Hematopoietic multipotent progenitor cell treated with erythropoietin and hydrocortisone succinate and interleukin-3 and kit ligand, for 15 days (in vitro differentiated cells): ENCODE data around the gene COPB1.
"Not testable (repeated sequence)": the region's sequence is repeated elsewhere in the genome, so short reads cannot be mapped to it uniquely, and the experiment has no call there.

Experiments
- DNase-seq: peaks from one replicate; pipeline ENCODE4 v3.0.0-alpha.2; 2015; ENCODE audit warnings: low spot score

COPB1 gene, protein sequence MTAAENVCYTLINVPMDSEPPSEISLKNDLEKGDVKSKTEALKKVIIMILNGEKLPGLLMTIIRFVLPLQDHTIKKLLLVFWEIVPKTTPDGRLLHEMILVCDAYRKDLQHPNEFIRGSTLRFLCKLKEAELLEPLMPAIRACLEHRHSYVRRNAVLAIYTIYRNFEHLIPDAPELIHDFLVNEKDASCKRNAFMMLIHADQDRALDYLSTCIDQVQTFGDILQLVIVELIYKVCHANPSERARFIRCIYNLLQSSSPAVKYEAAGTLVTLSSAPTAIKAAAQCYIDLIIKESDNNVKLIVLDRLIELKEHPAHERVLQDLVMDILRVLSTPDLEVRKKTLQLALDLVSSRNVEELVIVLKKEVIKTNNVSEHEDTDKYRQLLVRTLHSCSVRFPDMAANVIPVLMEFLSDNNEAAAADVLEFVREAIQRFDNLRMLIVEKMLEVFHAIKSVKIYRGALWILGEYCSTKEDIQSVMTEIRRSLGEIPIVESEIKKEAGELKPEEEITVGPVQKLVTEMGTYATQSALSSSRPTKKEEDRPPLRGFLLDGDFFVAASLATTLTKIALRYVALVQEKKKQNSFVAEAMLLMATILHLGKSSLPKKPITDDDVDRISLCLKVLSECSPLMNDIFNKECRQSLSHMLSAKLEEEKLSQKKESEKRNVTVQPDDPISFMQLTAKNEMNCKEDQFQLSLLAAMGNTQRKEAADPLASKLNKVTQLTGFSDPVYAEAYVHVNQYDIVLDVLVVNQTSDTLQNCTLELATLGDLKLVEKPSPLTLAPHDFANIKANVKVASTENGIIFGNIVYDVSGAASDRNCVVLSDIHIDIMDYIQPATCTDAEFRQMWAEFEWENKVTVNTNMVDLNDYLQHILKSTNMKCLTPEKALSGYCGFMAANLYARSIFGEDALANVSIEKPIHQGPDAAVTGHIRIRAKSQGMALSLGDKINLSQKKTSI

DNA sequence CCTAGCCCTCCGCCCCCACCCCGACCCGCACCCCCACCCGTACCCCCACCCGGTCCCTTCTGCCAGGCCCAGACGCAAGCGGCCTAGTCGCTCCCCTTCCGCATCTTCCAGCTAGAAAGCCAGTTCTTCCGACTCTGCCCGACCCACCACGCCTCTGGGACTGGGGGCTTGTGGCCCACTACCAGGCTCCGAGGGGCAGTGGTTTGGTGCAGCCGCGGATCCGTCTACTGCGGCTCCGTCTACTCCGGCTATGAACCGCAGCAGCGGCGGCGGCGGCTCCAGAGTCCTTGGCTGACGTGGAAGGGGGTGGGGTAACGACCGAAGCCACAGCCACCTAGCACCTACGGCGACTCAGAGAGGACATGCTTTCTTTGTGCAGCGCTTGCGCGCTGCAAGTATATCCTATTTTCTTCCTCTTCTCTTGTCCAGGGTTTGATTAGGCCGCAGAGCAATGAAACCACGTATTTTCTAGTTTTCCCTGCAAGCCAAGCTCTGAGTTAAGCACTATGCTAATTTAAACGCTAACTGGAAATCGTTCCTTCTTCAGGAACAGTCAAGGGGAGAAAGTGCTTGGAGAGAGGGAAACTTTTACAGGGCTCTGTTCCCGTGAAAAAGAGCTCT, at the start of gene COPB1:
COPB1 (minus strand) TSS at position 252 of the 621 bp plus-strand sequence. CDS start 883 bp downstream, outside the sequence.
- peak; percentile 90 for DNase-seq

DNA sequence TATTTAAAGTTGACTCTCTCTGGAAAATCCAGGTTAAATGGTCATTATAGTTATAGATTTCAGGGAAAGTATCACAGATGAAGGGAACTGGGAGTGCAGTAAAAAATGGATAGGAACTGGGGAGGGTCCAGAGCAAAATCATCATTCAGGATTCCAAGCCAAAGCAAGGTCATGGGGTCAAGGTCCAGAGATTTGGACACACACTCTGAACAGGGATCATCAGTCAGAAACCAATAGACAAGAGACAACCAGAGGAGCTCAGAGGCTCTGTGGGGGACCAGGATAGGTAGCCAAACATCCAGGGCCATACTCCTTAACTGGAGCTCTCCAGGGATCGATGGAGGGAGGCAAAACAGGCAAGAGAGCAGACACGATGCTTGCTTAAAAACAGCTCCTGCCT, 47.8 kb upstream of the COPB1 start:
- no peak for DNase-seq

DNA sequence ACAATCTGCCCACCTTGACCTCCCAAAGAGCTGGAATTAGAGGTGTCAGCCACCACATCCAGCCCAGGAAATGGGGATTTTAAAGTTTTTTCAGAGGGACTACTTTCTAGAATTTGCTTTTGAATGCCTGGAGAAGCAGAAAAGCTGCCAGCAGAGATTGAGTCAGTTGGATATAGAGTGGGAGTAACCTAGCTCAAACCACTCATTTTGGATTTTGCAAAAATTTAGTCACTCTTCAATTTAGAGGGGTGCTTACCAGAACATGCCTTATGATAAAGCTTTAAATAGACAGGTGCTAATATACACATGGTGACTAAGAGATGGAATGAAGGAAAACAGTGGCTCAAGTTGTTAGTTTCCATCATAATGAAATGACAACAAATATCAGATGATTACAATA, 47.1 kb upstream of the COPB1 start:
- DNase-seq = no peak

DNA sequence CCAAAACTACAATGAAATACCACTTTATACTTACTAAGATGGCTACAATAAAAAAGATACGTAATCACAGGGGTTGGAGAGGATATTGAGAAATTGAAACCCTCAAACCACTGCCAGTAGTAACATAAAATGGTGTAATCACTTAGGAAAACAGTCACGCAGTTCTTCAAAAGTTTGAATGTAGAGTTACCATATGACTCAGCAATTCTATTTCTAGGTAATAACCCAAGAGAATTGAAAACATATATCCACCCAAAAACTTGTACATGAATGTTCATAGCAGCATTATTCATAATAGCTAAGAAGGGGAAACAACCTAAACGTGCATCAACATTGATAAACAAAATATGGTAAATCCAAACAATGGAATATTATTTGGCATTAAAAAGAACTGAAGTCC, 45.0 kb upstream of the COPB1 start:
- peak; percentile 9 for DNase-seq

DNA sequence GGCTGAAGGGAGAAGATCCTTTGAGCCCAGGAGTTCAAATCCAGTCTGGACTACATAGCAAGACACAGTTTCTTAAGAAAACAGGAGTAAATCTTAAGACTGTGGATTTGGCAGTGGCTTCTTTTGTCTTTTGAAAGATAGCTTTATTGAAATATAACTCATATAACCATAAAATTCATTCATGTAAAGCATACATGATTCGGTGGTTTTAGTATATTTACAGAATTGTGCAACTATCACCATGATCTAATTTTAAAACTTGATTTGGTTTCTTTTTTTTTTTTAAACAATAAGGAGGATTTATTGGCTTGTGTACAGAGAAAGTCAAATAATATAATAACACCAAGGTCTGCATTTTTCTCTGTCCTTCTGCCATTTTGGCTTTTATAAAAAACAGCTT, 43.6 kb upstream of the COPB1 start:
- no peak for DNase-seq

DNA sequence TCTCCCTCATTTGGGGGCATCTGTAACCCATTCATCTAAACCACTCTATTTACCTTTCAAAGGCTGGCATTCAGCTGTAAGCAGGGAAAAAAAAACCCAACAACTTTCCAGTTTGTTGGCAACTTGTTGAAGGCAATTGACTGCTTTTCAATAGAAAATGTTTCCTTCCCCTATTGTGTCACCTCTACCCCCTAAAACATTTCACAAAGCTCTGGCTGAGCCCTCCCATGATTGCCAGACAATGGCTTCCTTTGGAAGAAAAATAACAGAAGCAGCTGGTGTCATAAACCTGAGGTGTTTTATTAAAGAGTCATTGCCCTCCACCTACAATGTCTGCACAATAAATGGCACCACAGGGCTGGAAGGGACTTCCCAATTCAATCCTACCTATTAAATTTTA, 42.7 kb upstream of the COPB1 start:
- DNase-seq = no peak

DNA sequence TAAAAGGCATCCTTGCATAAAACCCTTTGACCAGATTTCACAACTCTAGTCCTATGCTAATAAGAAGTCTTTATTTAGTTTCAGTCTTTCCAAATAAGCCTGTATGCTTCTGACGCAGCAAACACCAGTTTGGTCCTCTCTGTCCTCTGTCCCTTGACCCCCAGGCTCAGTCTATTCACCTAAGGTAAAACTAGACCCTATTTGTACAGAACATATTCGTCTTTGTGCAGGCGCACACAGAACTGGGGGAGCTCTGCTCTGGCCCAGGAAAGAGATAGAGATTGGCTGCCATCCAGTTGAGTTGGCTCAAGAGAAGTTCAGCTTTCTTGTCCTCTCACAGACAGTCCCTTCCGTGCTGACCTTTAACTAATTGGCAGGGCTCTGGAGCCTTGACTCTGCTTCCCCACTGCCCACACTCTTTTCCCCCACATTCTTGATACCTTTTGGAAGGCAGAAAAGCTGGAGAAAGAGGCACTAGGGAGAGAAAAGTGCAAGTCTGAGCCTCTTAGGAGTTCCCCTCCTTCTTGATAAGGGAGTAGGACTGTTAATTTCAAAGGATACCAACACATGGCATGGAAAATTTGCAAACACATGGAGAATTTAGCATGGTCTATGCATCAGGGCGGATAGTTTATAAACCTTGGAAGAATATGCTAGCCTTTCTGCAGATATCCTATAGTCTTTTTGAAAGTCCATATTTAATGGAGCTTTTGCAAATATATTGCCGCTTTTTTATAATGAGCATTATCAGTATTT, 41.8 kb upstream of the COPB1 start:
- no peak for DNase-seq

DNA sequence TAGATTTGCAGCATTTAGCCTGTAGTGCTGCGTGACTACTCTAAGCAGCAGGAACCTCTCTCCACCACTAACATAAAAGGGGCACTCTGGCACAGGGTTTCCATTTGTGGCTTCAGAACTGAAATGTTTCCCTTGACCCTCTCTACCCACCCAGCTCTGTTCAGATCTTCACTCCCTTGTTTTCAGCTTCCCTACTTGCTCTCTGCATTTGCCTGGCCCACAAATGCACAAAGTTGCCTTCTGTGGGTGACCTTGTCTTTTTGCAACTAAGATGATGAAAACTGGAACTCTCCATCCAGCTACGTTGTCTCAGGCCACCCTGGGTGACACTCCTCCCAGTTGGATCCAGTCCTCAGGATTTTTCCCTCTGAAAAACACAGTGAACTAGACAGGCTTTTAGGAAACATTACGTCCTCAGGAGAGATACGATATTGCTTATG, 40.4 kb upstream of the COPB1 start:
- DNase-seq = no peak

DNA sequence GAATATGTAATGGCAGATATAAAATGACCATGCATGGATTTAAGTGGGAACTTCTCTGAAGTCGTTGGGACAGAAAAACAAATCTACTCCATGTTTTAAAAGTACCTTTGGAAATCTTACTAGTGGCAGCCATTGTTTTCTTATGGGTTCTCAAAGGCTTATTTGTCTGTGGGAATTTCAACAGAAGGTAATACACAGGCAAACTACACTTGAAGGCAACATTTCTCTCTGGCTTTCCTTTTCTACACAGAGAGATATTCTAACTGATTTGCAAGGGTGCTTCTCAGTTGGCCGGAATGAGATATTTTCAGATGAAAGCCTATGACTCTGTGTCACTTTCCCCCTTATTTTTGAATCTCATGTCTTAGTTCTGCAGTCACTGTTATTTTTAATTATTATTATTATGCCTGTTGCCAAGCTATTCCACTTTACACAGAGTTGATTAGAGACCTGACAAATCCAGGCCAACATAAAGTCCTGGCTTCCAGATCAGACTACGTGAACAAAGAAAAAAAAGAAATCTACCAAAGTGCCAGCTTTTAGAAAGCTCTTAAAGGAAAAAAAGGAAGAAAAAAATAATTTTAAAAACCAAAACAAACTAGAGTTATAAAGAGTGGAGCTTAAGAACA, 39.4 kb upstream of the COPB1 start:
- DNase-seq = no peak

DNA sequence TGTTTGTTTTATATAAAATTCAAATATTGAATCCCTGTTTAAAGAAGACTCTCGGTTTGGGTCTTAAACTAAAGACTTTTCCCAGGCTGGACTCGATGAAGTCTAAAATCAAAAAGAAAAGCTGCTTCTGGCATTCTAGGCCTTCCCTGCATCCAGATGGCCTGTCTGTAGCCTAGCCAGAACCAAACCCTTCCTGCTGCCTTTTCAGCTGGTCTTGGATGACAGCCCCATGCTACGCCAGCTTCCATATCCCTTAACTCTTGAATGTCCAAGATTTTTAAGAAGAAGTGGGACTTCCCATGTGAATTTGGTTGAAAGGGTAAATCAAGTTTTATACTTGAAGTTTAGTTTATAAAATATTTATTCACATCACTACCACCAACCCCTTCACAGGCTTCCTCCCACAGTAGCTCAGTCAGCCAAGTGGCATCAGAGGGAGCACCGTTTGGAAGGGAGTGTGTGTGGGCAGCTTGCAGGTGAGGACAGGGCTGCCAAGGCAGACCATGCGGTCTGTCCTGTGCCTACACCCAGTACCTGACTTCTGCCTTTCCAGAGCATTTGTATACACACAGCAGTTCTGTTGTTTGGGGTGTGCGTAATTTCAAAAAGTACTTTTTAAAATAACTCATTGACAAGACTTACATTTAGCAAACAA, 38.8 kb upstream of the COPB1 start:
- DNase-seq = no peak

DNA sequence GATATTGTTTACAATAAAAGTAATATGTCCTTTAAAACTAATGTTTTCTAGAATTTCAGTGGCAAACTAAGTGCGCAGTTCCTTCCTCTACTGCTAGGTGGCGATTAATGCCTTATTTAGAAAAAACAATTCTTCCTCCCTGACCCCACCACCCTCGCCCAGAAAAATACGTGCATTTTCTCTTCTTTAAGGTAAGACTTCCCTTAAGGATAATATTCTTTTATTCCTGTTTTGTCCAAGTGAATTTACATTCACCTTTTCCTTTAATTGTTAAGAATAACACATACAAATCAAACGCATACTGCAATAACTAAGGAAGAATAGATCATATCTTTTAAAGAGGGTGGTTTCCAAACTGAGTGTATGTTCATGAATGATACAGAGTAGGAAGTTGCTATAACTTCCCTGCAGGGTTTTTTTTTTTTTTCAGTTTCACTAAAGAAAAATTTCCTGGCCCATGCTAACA, 37.6 kb upstream of the COPB1 start:
- DNase-seq = peak; percentile 59

DNA sequence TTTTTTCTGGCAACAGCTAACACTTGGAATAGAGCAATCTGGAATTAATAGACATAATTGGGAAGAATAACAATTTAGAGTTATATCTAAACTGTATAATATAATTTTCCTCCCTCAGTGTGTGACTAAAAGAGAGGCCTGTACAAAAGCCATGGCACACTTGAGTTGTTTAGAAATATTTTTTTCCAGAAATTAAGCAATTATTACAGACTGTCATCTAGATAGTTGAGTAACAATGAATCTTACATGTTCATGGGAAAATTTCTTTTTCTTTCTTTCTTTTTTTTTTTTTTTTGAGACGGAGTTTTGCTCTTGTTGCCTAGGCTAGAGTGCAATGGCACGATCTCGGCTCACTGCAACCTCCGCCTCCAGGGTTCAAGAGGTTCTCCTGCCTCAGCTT, 35.6 kb upstream of the COPB1 start:
- not testable (repeated sequence) for DNase-seq

DNA sequence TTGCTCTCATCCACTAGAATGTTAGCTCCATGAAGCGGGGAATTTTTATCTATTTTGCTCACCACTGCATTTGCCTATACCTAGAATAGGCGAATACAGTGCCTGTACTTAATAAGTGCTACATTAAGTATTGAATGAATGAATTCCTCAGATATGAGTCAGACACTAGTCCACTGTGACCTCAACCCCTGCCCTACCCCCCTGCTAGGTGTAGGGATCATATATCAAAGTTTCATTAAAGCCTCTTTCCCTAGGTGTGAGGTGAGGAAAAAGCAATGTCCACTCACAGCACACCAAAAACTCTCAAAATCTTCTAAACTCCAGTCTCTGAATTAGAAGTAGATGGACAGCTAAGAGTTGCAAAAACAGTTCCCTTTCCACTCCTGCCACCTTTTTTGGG, 30.3 kb upstream of the COPB1 start:
- no peak for DNase-seq

DNA sequence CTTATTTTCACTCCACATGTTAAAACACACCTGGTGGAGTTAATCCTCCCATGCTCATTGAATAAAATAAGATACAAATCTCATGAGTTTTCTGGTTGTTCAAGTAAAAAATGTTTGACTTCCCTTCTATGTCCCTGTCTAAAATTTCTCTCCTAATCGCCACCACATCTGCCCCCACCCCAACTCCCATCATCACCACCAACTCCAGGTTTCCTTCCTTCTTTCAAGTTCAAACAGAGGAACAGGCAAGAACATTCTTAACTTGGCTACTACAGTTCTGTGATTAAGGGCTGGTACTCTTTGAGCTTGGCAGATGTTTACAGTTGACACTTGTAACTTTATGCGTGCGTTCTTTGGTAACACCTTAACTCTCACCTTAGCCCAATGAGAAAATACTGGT, 29.7 kb upstream of the COPB1 start:
- DNase-seq = no peak

DNA sequence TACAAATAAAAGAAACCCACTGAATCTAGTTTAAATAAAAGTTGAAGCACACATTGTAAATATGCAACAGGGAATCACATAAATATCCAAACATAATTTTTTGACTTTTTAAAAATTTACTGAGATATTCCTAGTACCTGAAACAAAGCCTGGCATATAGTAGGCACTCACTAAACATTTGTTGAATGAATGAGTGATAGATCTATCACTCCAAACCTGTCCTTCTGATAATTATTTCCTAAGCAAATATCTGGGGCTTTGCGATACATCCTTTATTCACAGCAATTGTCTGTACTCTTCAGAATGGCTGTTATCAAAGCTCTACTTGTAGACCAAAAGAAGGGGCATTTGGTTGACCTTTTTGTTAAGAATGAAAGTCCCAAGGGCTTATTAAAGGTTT, 23.2 kb upstream of the COPB1 start:
- no peak for DNase-seq

DNA sequence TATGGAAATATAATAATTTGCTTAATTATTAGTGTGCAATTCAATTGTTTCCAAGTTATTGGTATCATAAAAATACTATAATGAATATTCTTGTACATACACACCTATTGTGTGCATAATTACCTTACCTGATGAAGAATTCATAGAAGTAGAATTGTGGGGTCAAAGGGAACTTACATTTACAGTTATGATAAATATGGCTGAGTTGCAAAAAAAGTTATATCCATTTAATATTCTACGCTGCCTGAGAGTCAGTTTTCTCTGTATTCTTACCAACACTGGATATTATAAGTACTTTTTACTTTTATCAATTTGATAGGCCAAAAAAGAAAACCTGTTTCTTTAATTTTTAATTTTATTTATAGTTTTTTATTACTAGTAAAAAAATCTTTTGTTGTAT, 22.6 kb upstream of the COPB1 start:
- no peak for DNase-seq

DNA sequence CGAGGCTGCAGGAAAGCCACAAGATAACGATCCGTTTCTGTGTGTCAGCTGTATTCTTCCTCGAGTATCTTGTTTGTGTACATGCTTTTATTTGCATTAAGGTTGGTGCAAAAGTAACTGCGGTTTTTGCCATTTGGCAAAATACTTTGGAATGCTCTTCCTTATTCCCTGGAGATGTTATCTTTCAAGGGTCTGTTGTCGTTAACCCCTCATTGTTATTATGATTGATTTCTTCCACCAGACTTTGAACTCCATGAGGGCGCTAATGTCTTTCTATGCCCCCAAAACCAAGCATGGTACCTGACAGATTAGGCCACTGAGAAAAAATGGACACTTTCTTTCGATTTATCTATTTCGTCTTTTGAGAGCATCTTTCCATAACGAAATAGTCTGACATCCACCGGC, 21.1 kb upstream of the COPB1 start:
- no peak for DNase-seq

DNA sequence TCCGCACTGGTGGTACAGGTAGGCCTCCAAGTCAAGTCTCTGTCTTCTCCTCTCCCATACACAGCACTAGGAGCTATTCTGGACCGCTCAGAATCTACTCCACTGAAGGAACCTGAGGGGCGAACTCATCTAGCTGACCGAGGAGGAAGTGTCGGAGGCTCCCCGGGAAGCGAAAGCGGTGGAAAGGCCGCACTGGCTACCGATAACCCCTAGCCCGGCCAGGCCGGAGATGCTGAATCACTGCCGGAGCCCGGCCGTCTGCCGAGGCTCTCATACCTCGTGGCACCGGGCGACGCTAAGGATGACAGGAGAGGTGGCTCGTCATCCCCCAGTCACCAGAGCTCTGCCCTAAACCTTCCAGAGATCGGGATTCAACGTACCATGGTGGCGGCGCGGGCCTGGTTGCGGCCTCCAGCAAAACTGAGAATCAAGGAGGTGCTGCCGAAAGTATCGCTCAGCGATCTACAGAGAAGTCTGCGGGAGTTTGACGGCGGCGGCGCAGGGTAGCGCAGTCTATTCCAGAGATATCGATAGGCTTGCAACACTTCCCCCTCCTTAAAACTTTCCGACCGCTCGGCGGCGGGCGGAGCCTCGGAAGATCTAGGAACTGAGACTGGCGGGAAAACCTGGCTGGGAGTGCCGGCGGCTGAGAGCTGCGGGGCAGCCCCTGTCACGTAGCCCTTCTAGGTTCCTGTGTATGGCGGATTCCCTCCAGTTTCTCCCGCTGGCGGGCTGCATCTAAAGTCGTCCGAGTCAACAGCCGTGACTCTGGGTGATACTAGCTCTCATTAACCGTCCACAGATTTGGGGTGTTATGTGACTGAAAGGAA, 20.5 kb upstream of the COPB1 start, which contains the start of gene PSMA1:
PSMA1 (minus strand) TSS at position 470 of the 830 bp plus-strand sequence; CDS start at position 383, 87 bp downstream.
- peak; percentile 88 for DNase-seq

DNA sequence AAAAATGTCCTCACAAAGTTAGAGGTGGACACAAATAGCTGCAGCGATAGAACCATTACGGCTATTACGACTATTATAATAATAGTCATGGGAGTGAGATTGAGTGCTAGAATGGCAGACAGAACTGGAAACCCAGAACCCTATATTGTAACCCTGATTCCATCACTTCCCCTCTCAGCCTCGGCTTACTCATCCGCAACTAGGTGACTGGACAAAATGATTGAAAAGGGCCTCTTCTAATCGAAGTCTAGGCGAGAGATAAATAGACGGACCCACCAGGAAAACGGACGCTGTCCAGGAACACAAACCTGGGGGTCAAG, 19.9 kb upstream of the COPB1 start:
- DNase-seq = peak; percentile 36

DNA sequence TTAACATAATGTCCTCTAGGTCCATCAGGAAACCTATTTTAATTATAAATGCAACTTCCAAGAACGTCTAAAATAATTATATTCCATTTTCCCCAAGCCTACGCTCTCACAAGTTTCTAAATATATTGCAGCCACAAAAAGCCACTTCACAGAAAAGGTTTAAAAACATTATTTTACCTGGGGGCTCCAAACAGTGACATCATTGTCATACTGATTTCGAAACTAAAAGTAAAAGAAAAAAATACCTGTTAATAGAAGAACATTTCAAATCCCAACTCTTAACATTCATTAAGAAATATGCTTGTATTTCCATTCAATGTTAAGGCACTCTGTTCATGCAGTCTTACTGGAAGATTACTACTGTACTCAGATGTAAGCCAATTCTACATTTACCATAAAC, 19.2 kb upstream of the COPB1 start:
- no peak for DNase-seq
